Retinal pigment epithelial cell (primary cell): ENCODE data around the gene PLLP.

Experiments used
- DNase-seq: peaks from one replicate; pipeline ENCODE4 v3.0.0-alpha.2; 2010; ENCODE audit warnings: low read depth
- H3K4me3 ChIP-seq: 2 replicates; pipeline ENCODE4 v1.5.1; 2011; ENCODE audit warnings: mild to moderate bottlenecking, low read length, control low read depth, moderate library complexity
- CTCF ChIP-seq: conservative IDR thresholded peaks from 2 replicates; pipeline ENCODE4 v1.5.1; 2011; ENCODE audit warnings: low read depth, low read length, control low read depth, inconsistent platforms

PLLP gene

GRCh38 chr16:57265850-57266530 lies 18.5 kb downstream of the PLLP start:
- no peak for TF ChIP-seq CTCF
- no peak for DNase-seq
- no peak overlapping the region for H3K4me3 ChIP-seq

GRCh38 chr16:57264950-57265371 lies 19.5 kb downstream of the PLLP start:
- TF ChIP-seq CTCF, result no peak
- DNase-seq, result no peak
- no peak overlapping the region for H3K4me3 ChIP-seq

- H3K4me3 ChIP-seq, result no peak overlapping the region
- no peak for TF ChIP-seq CTCF
- no peak for DNase-seq
Observed at GRCh38 chr16:57264381-57264780, 20.1 kb downstream of the PLLP start.

GRCh38 chr16:57263541-57264351 lies 20.7 kb downstream of the PLLP start:
- DNase-seq, result no peak
- no peak overlapping the region for H3K4me3 ChIP-seq
- no peak for TF ChIP-seq CTCF

- TF ChIP-seq CTCF, result no peak
- DNase-seq, result no peak
- H3K4me3 ChIP-seq, result no peak overlapping the region
Observed at GRCh38 chr16:57262841-57263540, 21.5 kb downstream of the PLLP start.

GRCh38 chr16:57261806-57262205 lies 22.7 kb downstream of the PLLP start:
- H3K4me3 ChIP-seq, result no peak overlapping the region
- no peak for DNase-seq
- no peak for TF ChIP-seq CTCF
